H1 (cell line): ENCODE measurements around the gene TYMS. TPM values are rescaled to one million over a fixed set of nuclear protein-coding genes. Genes with fewer than 3 reads are reported as not detected.

Experiments
- polyA plus RNA-seq, 7 experiments: library from polyadenylated mRNA; depleted of rRNA in 3 of 7; stranded (reverse) in 5 of 7; unstranded in 2 of 7; fragments of >200 nt in 5 of 7; fragments of 200-250 nt in 2 of 7; gene quantifications; 1 replicate in 5 of 7; 2 replicates in 1 of 7; 4 replicates in 1 of 7; pipeline versions ENCODE4 v1.2.1 to v1.2.3, GENCODE V29; 2011 to 2013; ENCODE audit warnings: missing spikeins in 2 of 7, mixed read lengths in 2 of 7
- total RNA-seq: library from RNA; stranded (reverse); fragmentation: NEBNext Ultra II Directional; extraction: Animal tissue kit (Norgen Biotek cat#: 25700); gene quantifications from 2 replicates; pipeline ENCODE4 v1.2.1, GENCODE V29; 2021

TYMS gene
- total and polyA plus RNA-seq, 2 of the 8 experiments (the other 6 are each of a cell fraction or from before 2014, with no cell fraction given), result 91.9 to 110 TPM

Other genes starting within 250 kb of the TYMS start
- 2.2 and 2.3 TPM in 2 replicates for gene COLEC12, start 157.0 kb upstream of the TYMS start, total RNA-seq
- 0.44 and 0.47 TPM in 2 replicates for gene COLEC12, start 157.0 kb upstream of the TYMS start, polyA plus RNA-seq (2011; rRNA removed)
- gene CETN1, start 77.3 kb upstream of the TYMS start, total RNA-seq, result not detected in 2 replicates
- gene CETN1, start 77.3 kb upstream of the TYMS start, polyA plus RNA-seq (2011; rRNA removed), result not detected in 2 replicates
- 0.59 TPM in 1 of 2 replicates, not detected in the other for gene CLUL1, start 60.7 kb upstream of the TYMS start, total RNA-seq
- 0.08 and 0.23 TPM in 2 replicates for gene CLUL1, start 60.7 kb upstream of the TYMS start, polyA plus RNA-seq (2011; rRNA removed)
- gene ENOSF1, start 55.0 kb downstream of the TYMS start, total RNA-seq, result 25.6 and 26.4 TPM in 2 replicates
- 15.4 and 17.6 TPM in 2 replicates for gene ENOSF1, start 55.0 kb downstream of the TYMS start, polyA plus RNA-seq (2011; rRNA removed)
- 94.3 and 99.5 TPM in 2 replicates for gene YES1, start 154.6 kb downstream of the TYMS start, total RNA-seq
- gene YES1, start 154.6 kb downstream of the TYMS start, polyA plus RNA-seq (2011; rRNA removed), result 14.8 and 22.4 TPM in 2 replicates
- gene ADCYAP1, start 247.2 kb downstream of the TYMS start, total RNA-seq, result not detected in 2 replicates
- 0.02 and 0.14 TPM in 2 replicates for gene ADCYAP1, start 247.2 kb downstream of the TYMS start, polyA plus RNA-seq (2011; rRNA removed)